Limb (tissue), 2 donors: ENCODE results near the gene EIF2B2.

ENCODE experiments used
- DNase-seq, 2 donors: peaks; one replicate each; pipeline ENCODE4 v3.0.0-alpha.2; 2016; ENCODE audit errors: extremely low spot score in 2 of 2

EIF2B2 gene

GRCh38 chr14:75002392-75003249 lies at the start of gene EIF2B2:
Gene EIF2B2, plus strand, starts transcription at chr14:75002921. Its CDS starts 70 bp downstream, at chr14:75002991.
- DNase-seq: peak; percentile 97 to 98

GRCh38 chr14:74953686-74954085 lies 49.0 kb upstream of the EIF2B2 start:
- DNase-seq: no peak

GRCh38 chr14:74954232-74954946 lies 48.3 kb upstream of the EIF2B2 start:
- peak in 1 of 2 donors; percentile 84 for DNase-seq

- no peak for DNase-seq
Observed at GRCh38 chr14:74954947-74955228, 47.8 kb upstream of the EIF2B2 start.

GRCh38 chr14:74955229-74956026 lies 47.3 kb upstream of the EIF2B2 start, which contains the start of gene PGF:
Gene PGF, minus strand, starts transcription at chr14:74955597. Its CDS starts 355 bp downstream, at chr14:74955242.
- peak in 1 of 2 donors; percentile 75 for DNase-seq

- DNase-seq: no peak
Observed at GRCh38 chr14:74956027-74956279, 46.8 kb upstream of the EIF2B2 start.

- DNase-seq: no peak
Observed at GRCh38 chr14:74956280-74957072, 46.2 kb upstream of the EIF2B2 start.

- DNase-seq: no peak
Observed at GRCh38 chr14:74959596-74960180, 43.0 kb upstream of the EIF2B2 start.

GRCh38 chr14:74960736-74961135 lies 42.0 kb upstream of the EIF2B2 start:
- no peak for DNase-seq

GRCh38 chr14:74961238-74961911 lies 41.3 kb upstream of the EIF2B2 start:
- DNase-seq: no peak

GRCh38 chr14:74962046-74962445 lies 40.7 kb upstream of the EIF2B2 start:
- no peak for DNase-seq

- DNase-seq: no peak
Observed at GRCh38 chr14:74962493-74962892, 40.2 kb upstream of the EIF2B2 start.

- DNase-seq: no peak
Observed at GRCh38 chr14:74963178-74963704, 39.5 kb upstream of the EIF2B2 start.

- DNase-seq: peak in 1 of 2 donors; percentile 40
Observed at GRCh38 chr14:74963705-74964271, 38.9 kb upstream of the EIF2B2 start.

- DNase-seq: no peak
Observed at GRCh38 chr14:74964787-74965485, 37.8 kb upstream of the EIF2B2 start.

GRCh38 chr14:74965486-74966153 lies 37.1 kb upstream of the EIF2B2 start:
- DNase-seq: no peak

- DNase-seq: no peak
Observed at GRCh38 chr14:74968811-74969210, 33.9 kb upstream of the EIF2B2 start.

GRCh38 chr14:74973003-74973653 lies 29.6 kb upstream of the EIF2B2 start:
- peak in 1 of 2 donors; percentile 32 for DNase-seq
